ENCODE measurements around the gene PDCD11.

Gene PDCD11

DNA sequence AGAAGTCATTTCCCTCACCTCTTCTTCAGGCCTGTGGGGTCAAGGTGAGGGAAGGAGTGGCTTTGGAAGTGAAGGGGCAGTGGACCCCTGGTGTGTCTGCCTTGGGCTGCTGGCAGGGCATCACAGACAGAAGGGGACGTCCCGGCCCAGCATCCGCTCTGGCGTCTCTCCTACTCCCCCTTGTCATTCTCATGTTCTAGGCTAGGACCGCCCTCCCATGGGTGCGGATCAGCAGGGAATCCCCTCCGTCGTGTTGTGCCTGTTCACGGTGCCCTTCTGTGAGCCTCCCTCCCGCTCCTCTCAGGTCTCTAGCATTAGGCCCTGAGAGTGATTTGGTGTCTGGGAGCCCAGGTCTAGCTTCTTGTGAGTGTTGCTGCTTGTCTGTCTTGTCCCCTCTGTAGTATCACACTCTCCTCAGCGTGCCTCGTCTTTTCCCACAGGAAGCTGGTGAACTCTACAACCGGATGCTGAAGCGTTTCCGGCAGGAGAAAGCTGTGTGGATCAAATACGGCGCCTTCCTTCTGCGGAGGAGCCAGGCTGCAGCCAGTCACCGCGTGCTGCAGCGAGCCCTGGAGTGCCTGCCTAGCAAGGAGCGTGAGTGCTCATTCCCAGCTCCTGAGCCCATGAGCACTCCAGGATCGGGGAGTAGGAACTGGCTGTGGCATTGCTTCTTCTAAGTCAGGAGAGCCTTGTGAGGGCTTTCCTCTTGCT lies 47.2 kb downstream of the PDCD11 start:
- no peak for DNase-seq (ENCODE audit: low read depth)
- in situ Hi-C loops (cut with HindIII; ENCODE audit: low sequenced_read_pairs): no loop called here
- TF ChIP-seq, protein P1, sequence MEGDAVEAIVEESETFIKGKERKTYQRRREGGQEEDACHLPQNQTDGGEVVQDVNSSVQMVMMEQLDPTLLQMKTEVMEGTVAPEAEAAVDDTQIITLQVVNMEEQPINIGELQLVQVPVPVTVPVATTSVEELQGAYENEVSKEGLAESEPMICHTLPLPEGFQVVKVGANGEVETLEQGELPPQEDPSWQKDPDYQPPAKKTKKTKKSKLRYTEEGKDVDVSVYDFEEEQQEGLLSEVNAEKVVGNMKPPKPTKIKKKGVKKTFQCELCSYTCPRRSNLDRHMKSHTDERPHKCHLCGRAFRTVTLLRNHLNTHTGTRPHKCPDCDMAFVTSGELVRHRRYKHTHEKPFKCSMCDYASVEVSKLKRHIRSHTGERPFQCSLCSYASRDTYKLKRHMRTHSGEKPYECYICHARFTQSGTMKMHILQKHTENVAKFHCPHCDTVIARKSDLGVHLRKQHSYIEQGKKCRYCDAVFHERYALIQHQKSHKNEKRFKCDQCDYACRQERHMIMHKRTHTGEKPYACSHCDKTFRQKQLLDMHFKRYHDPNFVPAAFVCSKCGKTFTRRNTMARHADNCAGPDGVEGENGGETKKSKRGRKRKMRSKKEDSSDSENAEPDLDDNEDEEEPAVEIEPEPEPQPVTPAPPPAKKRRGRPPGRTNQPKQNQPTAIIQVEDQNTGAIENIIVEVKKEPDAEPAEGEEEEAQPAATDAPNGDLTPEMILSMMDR (IDR thresholded peaks at IDR 0.05; ENCODE audit: low read depth, low read length, missing control alignments): no peak
- H3K4me3 ChIP-seq (ENCODE audit: low read depth, low read length): no peak overlapping the region

DNA sequence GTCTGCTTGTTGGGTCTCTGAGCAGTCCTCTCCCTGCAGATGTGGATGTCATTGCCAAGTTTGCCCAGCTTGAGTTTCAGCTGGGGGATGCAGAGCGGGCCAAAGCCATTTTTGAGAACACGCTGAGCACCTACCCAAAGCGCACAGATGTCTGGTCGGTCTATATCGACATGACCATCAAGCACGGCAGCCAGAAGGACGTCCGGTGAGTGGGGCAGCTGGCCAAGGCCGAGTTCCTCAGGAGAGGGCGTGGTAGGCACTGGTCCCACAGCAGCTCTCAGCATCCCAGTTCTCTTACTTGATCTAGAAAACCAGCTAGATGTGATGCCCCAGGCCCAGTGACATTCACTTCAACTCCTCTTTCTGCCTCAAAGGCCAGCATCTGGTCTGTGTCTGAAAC lies 48.1 kb downstream of the PDCD11 start:
- H3K4me3 ChIP-seq (ENCODE audit: low read depth, low read length): no peak overlapping the region
- DNase-seq (ENCODE audit: low read depth): no peak
- in situ Hi-C loops (cut with HindIII; ENCODE audit: low sequenced_read_pairs): no loop called here
- TF ChIP-seq, protein P1 (IDR thresholded peaks at IDR 0.05; ENCODE audit: low read depth, low read length, missing control alignments): no peak

DNA sequence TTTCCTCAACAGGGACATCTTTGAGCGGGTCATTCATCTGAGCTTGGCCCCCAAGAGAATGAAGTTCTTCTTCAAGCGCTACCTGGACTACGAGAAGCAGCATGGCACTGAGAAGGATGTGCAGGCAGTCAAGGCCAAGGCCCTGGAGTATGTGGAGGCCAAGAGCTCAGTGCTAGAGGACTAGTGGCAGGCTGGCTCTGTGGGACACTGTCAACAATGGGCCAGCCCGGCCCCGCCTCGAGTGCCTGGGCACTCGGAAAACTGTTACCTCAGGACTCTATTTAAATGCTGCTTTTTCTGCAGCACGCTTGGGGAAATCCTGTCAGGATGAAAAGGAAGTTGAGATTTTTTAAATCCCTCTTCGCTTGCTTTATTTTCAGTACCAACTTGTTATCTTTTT lies 48.9 kb downstream of the PDCD11 start:
- TF ChIP-seq, protein P1 (IDR thresholded peaks at IDR 0.05; ENCODE audit: low read depth, low read length, missing control alignments): no peak
- H3K4me3 ChIP-seq (ENCODE audit: low read depth, low read length): no peak overlapping the region
- in situ Hi-C loops (cut with HindIII; ENCODE audit: low sequenced_read_pairs): no loop called here
- DNase-seq (ENCODE audit: low read depth): no peak

DNA sequence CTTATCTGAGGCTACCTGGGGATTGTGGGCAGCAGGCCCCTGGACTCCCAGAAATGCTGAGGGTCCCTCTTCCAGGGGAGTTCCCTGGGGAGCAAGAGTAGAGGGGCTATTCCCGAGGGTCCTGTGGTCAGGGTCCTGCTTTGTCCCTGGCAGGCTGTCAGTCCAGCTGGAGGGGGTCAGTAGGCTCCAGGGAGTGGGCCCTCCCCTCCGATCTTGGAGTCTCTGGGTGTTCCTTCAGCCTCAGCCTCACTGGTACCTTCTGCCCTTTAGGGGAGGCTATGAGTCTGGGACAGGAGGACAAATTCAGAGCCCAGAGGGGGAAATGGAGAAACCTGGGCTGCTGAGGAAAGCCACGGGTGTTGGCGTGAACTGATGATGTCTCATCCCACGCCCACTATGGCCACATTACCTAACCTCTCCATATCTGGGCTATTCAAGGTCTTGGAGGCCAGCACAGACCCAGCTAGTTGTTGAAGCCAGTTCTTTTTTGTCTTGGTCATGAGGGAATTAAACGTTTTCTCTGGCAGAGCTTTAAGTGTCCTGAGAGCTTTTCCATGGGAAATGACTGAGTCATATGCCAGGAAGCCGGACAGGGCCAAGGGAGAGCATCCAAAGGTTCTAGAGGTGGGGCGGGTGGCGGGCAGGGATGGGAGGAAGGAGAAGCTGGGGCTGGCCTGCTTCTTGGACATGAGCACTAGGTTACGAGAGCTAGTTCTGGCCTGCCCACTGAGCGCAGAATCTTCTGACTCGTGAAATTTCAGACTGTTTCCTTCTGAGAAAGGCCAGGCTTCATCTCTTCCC lies 49.5 kb downstream of the PDCD11 start:
- TF ChIP-seq, protein P1 (IDR thresholded peaks at IDR 0.05; ENCODE audit: low read depth, low read length, missing control alignments): no peak
- H3K4me3 ChIP-seq (ENCODE audit: low read depth, low read length): no peak overlapping the region
- in situ Hi-C loops (cut with HindIII; ENCODE audit: low sequenced_read_pairs): no loop called here
- DNase-seq (ENCODE audit: low read depth): no peak

DNA sequence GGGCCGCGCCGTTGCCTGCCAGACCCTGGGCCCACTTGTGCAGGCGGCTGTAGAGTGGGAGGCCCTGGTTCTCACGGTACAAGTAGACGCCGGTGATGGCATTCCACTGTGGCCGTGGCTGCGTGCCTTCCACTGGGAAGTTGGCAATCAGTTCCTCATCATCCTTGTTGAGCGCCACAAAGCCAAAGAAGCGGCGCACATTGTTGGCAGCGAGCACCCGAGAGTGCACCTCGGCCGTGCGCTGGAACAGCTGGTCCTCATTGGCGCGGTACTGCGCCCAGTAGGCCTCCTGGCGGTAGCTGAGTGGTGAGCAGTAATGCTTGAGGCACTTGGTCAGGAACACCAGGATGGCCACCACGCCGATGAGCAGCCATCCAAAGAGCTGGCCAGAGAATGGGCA lies 50.8 kb downstream of the PDCD11 start:
- TF ChIP-seq, protein P1 (IDR thresholded peaks at IDR 0.05; ENCODE audit: low read depth, low read length, missing control alignments): no peak
- H3K4me3 ChIP-seq (ENCODE audit: low read depth, low read length): no peak overlapping the region
- in situ Hi-C loops (cut with HindIII; ENCODE audit: low sequenced_read_pairs): no loop called here
- DNase-seq (ENCODE audit: low read depth): no peak

DNA sequence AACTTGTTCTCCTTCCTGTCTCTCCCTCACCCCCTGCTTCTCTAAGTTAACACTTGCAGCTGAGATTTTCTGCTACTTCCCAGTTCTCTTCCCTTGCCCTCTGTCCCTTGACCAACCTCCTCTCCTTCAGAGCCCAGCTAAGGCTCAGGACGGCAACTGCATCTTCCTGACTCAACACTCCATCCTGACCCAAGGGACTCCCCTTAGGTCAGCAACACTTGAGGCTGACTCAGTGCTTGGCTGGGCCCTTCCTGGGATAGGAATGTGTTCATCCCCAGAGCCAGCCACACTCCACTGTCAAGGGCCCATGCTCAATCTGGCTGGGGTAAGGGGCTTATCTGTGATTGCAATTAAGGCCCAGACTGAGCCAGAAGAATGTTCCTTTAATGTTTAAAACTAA lies 52.3 kb downstream of the PDCD11 start:
- no peak overlapping the region for H3K4me3 ChIP-seq (ENCODE audit: low read depth, low read length)
- TF ChIP-seq, protein P1 (IDR thresholded peaks at IDR 0.05; ENCODE audit: low read depth, low read length, missing control alignments): no peak
- DNase-seq (ENCODE audit: low read depth): no peak
- in situ Hi-C loops (cut with HindIII; ENCODE audit: low sequenced_read_pairs): no loop called here
